HG03064 (cell line): ENCODE results near the gene BHMT2.

Experiments used
- ATAC-seq: cut with Tn5 transposase; IDR thresholded peaks from one replicate; pipeline ENCODE4 v1.9.1; 2021; ENCODE audit warnings: low read depth; ENCODE audit not compliant: unreplicated experiment

Gene BHMT2

DNA sequence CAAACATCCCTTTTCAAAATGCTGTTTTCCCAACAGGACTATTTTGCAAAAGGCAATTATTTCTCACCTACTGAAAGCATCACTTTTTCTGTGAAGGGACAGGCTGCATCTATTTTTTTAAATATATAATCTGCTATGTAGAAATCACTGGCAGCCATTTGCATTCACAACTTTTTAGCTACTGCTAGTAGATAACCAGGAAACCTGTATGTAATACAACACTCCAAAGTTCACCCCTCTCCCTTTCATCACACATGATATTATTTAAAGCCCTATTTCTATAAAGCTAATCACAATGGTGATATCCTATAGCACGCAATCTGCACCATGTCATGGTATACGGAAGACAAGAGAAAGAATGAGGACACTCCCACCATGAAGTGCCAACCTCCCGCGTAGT is 9.9 kb upstream of the BHMT2 start:
- no peak for ATAC-seq

- no peak for ATAC-seq
Observed at GRCh38 chr5:79062436-79062835, 7.1 kb upstream of the BHMT2 start.

DNA sequence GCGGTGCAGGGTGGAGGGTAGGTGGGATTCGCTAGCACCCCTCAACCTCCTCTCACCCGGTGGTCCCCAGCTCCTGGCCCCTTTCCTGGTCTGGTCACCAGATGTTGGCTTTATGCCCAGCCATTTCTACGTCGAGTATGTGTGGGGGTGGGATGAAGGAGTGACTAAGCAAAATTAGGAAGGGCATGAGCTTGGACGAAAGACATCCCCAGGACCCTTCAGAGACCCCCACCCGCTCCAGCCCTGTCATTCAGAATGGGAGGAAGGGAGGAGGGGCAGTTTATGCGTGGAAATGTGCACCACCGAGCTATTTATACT is 742 bp downstream of the BHMT2 start:
- ATAC-seq: no peak

GRCh38 chr5:79074641-79075040 is 5.1 kb downstream of the BHMT2 start:
- no peak for ATAC-seq

- no peak for ATAC-seq
Observed at GRCh38 chr5:79075646-79076426, 6.3 kb downstream of the BHMT2 start.

DNA sequence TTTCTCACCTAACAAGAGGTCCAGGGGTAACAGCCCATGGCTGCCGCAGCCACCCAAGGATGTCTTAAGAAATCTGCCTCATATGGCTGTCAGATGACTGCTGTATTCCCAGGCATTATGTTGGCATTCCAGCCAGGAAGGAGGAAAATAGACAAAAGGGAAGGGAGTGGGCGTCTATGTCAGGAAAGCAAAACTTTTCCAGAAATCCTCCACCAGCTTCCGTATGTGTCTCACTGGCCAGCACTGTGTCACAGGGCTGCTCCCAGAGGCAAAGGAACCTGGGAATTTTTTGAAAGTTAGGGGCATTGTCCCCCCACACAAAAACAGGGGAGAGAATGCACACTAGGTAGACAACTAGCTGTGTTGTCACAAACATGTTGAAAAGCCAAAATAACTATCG is 7.3 kb downstream of the BHMT2 start:
- ATAC-seq: no peak

GRCh38 chr5:79077680-79078365 is 8.3 kb downstream of the BHMT2 start:
- no peak for ATAC-seq

GRCh38 chr5:79080804-79081203 is 11.2 kb downstream of the BHMT2 start:
- no peak for ATAC-seq

GRCh38 chr5:79081779-79082178 is 12.2 kb downstream of the BHMT2 start:
- no peak for ATAC-seq

- no peak for ATAC-seq
Observed at GRCh38 chr5:79086116-79086515, 16.5 kb downstream of the BHMT2 start.

DNA sequence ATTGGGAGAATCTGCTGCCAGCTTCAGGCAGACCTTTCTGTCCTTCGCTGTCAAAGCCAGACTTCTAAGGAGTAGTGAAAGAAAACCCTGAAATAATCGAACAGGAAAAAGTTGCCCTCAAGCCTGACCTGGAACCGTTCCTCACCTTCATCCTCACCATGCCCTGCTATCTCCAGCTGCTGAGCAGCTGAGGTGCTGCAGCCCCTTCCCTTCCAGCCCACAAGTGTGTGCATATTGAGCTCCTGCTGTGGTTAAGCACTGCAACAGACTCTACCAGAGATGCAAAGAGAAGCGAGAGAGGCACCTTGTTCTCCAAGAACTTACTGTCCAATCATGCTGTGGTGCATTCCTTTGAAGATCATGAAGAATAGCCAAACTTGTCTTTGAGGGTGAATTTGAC is 18.9 kb downstream of the BHMT2 start:
- ATAC-seq: no peak

DNA sequence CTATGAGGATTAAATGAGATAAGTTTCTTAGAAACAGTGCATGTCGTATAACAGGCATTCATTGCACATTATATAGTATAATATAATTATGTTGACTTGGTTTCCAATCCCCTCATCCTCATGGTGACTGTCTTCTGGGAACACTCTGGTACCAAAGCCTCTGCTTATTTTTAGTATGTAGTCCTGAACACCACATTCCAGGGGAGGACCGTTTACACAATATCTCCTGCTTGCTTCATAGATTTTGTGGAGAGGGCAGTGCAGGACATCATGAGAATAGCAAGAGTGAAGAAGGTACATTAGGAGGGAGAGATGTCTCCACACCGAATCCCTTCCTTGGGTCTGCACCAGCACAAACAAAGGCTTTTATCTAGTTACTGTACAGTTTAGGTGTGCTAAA is 21.5 kb downstream of the BHMT2 start:
- ATAC-seq: no peak

- no peak for ATAC-seq
Observed at GRCh38 chr5:79093762-79094161, 24.2 kb downstream of the BHMT2 start.

DNA sequence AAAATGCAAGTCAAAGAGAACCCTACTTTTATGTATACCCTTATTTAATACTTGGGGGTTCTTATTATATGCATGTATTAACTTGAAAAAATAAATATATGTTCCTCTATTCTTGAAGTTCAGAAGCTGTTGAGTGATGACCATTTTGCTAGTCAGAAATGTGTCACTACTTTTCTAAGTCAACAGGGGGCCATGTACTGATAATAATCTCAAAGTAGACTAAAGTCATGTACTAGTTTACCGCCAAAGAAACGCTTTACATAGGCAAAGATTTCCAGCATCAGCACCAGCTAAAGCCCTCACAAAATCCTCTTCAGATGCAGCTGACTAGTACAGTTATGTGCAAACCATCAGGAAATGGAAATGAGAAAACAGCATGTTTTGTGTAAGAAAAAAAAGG is 36.3 kb downstream of the BHMT2 start:
- ATAC-seq: no peak

GRCh38 chr5:79107020-79107796 is 37.6 kb downstream of the BHMT2 start:
- ATAC-seq: no peak

DNA sequence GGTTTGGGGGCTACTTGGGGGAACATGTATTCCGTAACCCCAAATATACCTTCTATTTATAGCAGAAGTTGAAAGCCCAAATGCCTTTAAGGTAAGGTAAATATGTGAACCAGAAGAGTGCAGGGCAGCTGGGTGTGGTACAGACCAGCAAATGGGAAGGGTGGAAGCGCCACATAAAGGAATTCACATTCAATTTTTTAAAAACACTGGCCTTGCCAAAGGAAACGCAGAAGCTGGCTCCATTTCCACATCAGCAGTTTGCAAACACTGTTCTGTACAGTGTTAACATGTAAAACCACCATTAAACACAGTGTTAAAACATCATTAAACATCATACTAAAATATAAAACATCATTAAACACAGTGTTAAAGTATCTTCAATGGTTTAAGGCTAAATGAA is 38.5 kb downstream of the BHMT2 start:
- ATAC-seq: no peak

DNA sequence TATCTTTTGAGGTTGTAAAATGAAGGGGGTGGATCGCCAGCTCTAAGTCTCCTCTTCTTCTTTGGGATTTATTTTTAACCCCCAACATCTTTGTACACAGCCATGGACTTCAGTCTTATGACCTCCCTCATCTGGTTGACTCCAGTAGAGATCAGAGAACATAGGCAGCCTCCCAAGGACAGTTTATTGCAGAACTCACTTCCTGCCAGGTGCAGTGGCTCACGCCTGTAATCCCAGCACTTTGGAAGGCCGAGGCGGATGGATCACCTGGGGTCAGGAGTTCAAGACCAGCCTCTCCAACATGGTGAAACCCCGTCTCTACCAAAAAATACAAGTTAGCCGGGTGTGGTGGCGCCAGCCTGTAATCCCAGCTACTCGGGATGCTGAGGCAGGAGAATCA is 39.2 kb downstream of the BHMT2 start:
- ATAC-seq: no peak

GRCh38 chr5:79109527-79110492 is 40.2 kb downstream of the BHMT2 start:
- no peak for ATAC-seq

DNA sequence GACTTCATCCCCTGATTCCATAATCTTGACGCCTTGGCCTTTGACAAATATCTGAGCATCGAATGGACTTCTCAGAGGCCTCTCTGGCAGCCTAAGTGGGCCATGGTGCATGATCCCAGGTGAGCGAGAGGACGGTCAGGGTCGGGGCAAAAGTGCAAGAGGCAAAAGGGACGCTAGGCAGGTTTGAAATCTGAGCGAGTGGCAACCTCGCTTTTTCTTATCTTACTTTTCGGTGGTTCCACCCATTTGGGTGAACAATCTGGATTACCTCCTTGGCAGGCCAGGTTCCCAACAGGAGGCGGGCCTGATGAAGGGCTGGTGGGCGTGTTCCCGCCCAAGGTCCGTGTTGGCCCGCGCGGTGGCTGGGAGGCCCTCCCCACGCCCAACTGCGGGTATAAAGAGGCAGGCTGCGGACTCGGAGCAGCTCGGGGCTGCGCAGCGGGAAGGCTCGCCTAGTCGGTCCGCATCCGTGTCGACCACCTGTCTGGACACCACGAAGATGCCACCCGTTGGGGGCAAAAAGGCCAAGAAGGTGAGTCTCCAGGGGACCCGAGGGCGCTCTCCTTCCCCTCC is 41.9 kb downstream of the BHMT2 start, which contains the start of gene BHMT:
Gene BHMT (plus strand): TSS at position 423 of the 573 bp plus-strand sequence. CDS start 77 bp downstream, at position 500.
- no peak for ATAC-seq
